HG03439 (cell line): Measurements from ENCODE around the gene TNRC18.
"Not testable (repeated sequence)": the region's sequence is repeated elsewhere in the genome, so short reads cannot be mapped to it uniquely, and the experiment has no call there.

Source experiments
- ATAC-seq: cut with Tn5 transposase; IDR thresholded peaks from one replicate; pipeline ENCODE4 v1.9.1; 2021; ENCODE audit warnings: mild to moderate bottlenecking, moderate library complexity; ENCODE audit not compliant: unreplicated experiment

The TNRC18 gene

GRCh38 chr7:5423306-5423975 lies at the start of gene TNRC18:
TSS of gene TNRC18 (minus strand) at chr7:5423834. CDS start at chr7:5421246, 2,588 bp downstream.
- ATAC-seq: no peak

GRCh38 chr7:5472432-5473315 lies 49.0 kb upstream of the TNRC18 start:
- ATAC-seq: no peak

GRCh38 chr7:5471623-5472022 lies 48.0 kb upstream of the TNRC18 start:
- ATAC-seq: not testable (repeated sequence)

GRCh38 chr7:5470816-5471215 lies 47.2 kb upstream of the TNRC18 start:
- no peak for ATAC-seq

DNA sequence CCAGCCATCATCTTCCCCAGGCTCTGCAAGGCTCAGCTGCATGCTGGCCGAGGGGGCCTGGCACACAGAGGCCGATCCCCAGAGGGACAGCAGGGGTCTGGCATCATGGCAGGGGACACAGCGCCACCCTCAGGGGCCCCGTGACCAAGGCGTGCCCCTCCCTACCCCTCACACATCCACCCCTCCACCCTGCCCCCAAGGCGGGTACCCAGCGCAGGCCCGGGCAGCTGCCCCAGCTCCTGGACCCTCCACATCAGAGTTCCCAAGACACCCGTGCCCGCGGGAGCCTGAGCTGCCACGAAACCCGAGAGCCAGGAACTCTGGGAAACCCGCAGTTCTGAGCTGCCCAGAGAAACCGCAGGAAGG lies 46.5 kb upstream of the TNRC18 start:
- no peak for ATAC-seq

DNA sequence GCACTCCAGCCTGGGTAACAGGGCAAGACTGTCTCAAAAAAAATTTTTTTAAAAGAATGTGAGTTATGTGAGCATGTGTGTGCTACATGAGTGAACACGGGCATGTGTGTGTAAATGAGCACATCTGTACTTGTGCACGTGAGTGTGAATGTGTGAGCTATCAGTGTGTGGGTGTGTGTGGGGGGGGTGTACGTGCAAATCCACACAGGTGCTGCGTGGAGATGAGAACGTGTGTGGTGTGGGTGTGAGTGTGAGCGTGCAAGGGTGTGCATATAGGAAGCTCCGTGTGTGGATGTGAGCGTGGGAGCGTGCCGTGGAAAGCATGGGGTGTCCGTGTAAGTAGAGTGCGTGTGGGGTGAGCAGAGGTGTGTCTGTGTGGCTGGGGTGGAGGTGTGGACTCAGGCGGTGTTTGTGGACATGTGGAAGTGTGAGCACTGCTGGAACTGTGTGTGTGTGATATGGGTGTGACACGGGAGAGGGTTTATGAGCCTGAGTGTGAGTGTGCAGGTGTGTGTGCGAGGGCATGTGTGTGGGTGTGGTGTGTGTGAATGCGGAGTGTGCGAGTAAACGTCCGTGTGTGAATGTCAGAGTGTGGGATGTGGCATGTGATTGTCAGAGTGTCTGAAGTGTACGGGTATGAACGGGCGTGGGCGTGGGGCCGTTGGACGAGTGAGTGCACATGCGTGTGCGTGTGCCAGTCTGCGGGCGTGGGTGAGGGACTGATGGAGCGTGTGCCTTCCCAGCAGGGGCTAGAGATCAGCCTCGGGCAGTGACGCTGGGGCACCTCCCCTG lies 45.9 kb upstream of the TNRC18 start:
- no peak for ATAC-seq

DNA sequence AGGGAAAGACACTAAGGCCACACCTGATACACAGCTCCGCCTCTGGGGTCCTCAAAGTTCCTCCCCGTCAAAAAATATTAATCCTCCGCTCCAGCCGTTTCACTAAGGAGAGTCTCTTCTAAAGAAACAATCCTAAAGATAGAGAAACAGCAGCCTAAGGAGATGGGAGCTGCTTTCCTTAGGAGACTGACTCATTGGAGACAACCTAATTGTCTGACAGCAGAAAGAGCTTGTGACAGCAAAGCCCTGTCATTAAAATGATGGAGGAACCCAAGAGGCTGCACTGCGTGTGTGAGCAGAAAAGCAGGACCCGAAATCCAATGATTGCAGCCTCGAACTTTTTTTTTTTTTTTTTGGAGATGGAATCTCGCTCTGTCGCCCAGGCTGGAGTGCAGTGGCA lies 44.0 kb upstream of the TNRC18 start:
- ATAC-seq: no peak

DNA sequence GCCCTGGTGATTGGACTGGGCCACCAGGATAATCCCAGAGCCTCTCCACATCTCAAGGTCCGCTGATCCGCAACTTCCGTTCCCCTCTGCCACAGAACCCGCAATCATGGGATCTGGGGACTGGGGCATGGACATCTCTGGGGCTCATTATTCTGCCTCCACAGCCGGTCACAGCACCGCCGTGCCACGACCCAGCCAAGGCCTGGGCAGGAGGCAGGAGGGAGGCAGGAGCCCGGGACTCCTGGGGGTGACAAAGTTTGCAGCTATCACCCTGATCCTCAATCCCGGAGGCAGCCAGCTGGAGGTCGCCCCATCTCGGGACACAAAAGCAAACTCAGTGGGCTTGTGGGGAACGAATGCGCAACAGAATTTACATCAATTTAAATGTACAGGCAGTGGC lies 42.9 kb upstream of the TNRC18 start:
- no peak for ATAC-seq

- no peak for ATAC-seq
Measured at GRCh38 chr7:5463031-5463430, 39.4 kb upstream of the TNRC18 start.

GRCh38 chr7:5462216-5462615 lies 38.6 kb upstream of the TNRC18 start:
- ATAC-seq: no peak

- ATAC-seq: no peak
Measured at GRCh38 chr7:5458921-5459480, 35.4 kb upstream of the TNRC18 start.

DNA sequence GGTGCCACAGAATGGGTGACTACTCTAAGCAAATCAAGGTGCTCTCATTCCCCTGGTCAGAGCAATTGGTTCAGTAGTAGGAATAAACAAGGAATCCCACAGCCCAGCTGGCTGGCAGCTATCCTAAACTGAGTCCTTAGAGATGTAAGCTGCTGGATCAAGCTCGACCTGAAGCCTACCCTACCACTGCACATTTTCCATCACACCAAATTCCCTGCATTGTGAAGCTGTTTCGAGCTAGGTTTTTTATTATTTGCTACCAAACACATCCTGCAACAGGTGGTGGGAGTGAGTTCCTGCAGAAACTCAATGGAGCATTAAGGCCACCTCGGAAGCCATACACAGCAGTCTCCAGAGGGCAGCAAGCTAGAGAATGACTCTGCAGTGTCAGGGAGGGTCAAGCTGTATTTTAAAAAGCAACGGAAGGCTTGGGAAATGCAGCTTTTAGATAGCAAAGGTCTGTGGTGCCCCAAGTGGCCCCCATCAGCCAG lies 33.7 kb upstream of the TNRC18 start:
- ATAC-seq: no peak

DNA sequence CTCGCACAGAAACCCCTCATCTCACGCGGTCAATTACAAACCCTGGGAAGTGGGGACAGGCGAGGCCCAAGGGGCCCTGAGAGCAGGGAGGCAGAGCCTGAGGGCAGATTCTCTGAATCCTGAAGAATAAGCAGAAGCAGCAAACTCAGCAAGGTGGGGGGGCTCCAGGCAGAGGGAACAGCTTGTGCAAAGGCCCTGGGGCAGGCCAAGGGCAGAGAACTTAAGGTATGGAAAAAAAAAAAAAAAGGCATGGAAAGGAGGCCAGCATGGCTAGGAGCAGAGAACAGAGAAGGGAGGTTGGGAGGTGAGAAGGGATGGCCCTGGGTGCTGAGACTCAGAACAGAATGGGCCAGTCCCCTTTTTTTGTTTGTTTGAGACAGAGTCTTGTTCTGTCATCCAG lies 32.8 kb upstream of the TNRC18 start:
- ATAC-seq: no peak

DNA sequence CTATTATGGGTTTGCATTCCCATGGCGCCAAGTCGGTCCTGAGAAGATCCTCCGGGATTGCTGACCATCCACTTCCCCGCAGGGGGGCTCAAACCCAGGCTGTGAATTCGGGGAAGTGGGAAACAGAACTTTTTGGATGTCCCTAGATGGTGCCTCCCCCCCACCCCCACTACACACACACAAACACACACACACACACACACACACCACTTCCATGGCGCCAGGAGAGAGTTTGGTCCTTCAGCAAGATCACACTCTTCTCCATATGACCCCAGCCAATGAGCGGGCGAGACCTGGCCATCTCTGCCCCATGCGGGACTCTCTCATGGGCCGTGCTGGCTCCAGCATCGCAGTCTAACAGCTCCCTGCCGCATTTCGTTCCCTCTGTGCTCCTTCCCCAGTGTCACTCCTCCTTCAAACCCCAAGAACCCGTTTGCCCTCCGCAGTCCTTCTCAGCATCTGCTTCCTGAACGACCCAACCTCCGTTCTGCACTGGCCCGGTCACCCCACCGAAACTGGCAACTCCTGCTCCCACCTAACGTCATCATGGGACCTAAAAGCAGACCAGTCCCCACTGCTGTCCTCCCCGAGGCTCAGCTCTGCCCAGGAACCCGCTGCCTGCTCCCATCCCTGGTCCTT lies 32.1 kb upstream of the TNRC18 start:
- no peak for ATAC-seq

DNA sequence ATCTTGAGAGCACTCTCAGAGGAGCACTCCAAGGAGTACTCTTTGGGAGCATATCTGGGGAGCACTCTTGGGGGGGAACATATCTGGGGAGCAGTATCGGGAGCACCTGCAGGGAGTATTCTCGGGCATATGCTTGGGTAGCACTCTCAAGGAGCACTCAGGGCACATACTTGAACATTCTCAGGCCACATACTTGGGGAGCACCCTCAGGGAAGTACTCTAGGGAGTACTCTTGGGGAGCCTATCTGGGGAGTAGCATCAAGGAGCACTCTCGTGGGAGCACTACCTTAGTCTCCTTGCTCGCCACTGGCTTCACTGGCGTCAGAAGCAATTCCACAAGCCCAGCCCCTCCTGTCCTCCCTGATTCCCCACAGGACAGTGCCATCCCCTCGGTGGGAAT lies 31.5 kb upstream of the TNRC18 start:
- ATAC-seq: no peak

- ATAC-seq: no peak
Measured at GRCh38 chr7:5454485-5454884, 30.9 kb upstream of the TNRC18 start.

DNA sequence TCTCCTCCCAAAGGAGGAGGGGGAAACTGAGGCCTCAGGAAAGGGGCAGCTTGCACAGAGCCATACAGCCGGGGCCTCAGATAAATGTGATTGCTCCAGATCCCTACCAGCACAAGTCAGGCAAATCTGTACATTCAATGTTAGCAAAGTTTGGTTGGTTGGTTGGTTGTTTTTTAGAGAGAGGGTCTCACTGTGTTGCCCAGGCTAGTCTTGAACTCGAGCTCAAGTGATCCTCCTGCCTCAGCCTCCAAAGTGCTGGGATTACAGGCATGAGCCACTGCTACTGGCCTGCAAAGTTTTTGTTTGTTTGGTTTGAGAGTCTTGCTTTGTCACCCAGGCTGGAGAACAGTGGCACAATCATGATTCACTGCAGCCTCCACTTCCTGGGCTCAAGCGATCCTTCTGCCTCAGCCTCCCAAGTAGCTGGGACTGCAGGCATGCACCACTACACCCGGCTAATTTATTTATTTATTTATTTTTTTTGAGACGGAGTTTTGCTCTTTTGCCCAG lies 30.0 kb upstream of the TNRC18 start:
- ATAC-seq: no peak

- ATAC-seq: no peak
Measured at GRCh38 chr7:5452937-5453540, 29.4 kb upstream of the TNRC18 start.

DNA sequence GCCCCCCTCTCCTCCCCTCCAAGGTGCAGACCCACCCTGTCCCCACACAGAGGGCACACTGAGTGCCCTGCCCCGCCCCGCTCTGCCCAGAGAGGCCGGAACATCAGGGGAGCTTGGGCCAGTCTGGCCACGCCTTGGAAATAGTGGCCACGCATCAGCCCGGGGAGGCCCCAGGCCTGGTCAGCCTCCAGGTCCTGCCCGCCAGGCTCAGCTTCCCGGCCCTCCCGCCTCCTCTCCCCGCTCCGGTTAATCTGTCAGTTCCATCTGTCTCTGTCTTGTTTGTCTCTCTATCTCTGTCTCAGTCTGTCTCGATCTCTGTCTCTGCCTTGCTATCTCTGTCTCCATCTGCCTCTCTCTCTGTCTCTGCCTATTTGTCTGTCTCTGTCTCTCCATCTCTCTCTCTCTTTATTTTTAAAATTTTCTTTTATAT lies 28.9 kb upstream of the TNRC18 start:
- no peak for ATAC-seq

- ATAC-seq: no peak
Measured at GRCh38 chr7:5451391-5451790, 27.8 kb upstream of the TNRC18 start.
